Nephron progenitor cell (in vitro differentiated cells): ENCODE results near the gene RALGAPA1.
"Not testable (repeated sequence)": the region's sequence is repeated elsewhere in the genome, so short reads cannot be mapped to it uniquely, and the experiment has no call there.

ENCODE experiments used
- DNase-seq: peaks from one replicate; pipeline ENCODE4 v3.0.0; 2021
- H3K27ac Mint-ChIP-seq: 2 replicates; pipeline ENCODE4 v1.8.0; 2021; ENCODE audit warnings: mild to moderate bottlenecking, moderate library complexity, mixed read lengths
- H3K27me3 Mint-ChIP-seq: 2 replicates; pipeline ENCODE4 v1.8.0; 2021; ENCODE audit warnings: mild to moderate bottlenecking, low read depth, mixed read lengths; ENCODE audit not compliant: poor library complexity
- H3K36me3 Mint-ChIP-seq: 2 replicates; pipeline ENCODE4 v1.8.0; 2021; ENCODE audit warnings: low read depth, mixed read lengths
- H3K4me1 Mint-ChIP-seq: 2 replicates; pipeline ENCODE4 v1.8.0; 2021; ENCODE audit warnings: mixed read lengths
- H3K4me3 Mint-ChIP-seq: 2 replicates; pipeline ENCODE4 v1.8.0; 2021; ENCODE audit warnings: mild to moderate bottlenecking, moderate library complexity, mixed read lengths
- H3K9me3 Mint-ChIP-seq: 2 replicates; pipeline ENCODE4 v1.8.0; 2021; ENCODE audit warnings: mild to moderate bottlenecking, moderate library complexity, mixed read lengths
- TF ChIP-seq, protein P1 (sequence below): fragments of 200-600 bp; sonication (generic); IDR thresholded peaks from 2 replicates; pipeline ENCODE4 v1.5.0; 2021; ENCODE audit warnings: antibody characterized with exemption

RALGAPA1 gene

DNA sequence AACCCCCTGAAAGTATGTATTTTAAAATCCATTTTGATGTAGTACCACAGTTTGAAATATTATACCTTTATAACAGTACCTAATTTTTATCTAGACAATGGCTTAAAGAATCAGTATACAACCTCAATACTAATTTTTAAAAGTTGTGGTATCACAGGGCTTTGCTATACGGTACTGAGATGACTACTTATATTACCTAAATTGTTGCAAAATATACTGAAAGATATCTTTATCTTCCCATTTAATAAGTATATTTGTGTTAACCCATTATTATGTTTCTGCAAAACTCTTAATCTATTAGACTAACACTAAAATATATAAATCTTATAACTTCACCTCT lies 67.1 kb downstream of the RALGAPA1 start:
- Mint-ChIP-seq H3K9me3 (no peaks in the 10 kb centered on the region), H3K4me1 (no peaks in the 10 kb centered on the region), H3K4me3 (no peak overlapping the region), H3K36me3 (peaks cover 15% of the 10 kb centered on the region), H3K27me3 (no peaks in the 10 kb centered on the region), H3K27ac (no peak overlapping the region)
- DNase-seq, result no peak
- TF ChIP-seq, protein P1, sequence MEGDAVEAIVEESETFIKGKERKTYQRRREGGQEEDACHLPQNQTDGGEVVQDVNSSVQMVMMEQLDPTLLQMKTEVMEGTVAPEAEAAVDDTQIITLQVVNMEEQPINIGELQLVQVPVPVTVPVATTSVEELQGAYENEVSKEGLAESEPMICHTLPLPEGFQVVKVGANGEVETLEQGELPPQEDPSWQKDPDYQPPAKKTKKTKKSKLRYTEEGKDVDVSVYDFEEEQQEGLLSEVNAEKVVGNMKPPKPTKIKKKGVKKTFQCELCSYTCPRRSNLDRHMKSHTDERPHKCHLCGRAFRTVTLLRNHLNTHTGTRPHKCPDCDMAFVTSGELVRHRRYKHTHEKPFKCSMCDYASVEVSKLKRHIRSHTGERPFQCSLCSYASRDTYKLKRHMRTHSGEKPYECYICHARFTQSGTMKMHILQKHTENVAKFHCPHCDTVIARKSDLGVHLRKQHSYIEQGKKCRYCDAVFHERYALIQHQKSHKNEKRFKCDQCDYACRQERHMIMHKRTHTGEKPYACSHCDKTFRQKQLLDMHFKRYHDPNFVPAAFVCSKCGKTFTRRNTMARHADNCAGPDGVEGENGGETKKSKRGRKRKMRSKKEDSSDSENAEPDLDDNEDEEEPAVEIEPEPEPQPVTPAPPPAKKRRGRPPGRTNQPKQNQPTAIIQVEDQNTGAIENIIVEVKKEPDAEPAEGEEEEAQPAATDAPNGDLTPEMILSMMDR, result no peak

- Mint-ChIP-seq H3K4me3 (no peak overlapping the region), H3K27me3 (no peaks in the 10 kb centered on the region), H3K4me1 (no peaks in the 10 kb centered on the region), H3K36me3 (peaks cover 14% of the 10 kb centered on the region), H3K27ac (no peak overlapping the region), H3K9me3 (no peaks in the 10 kb centered on the region)
- TF ChIP-seq, protein P1, result no peak
- no peak for DNase-seq
Measured at GRCh38 chr14:35741345-35742031, 67.6 kb downstream of the RALGAPA1 start.

- DNase-seq, result no peak
- no peaks in the 10 kb centered on the region for H3K4me1 Mint-ChIP-seq
- H3K27ac Mint-ChIP-seq, result no peak overlapping the region
- H3K4me3 Mint-ChIP-seq, result no peak overlapping the region
- no peaks in the 10 kb centered on the region for H3K27me3 Mint-ChIP-seq
- H3K36me3 Mint-ChIP-seq, result peaks cover 19% of the 10 kb centered on the region
- TF ChIP-seq, protein P1, result no peak
- peaks cover 2% of the 10 kb centered on the region for H3K9me3 Mint-ChIP-seq
Measured at GRCh38 chr14:35740215-35740614, 68.9 kb downstream of the RALGAPA1 start.

- not testable (repeated sequence) for H3K4me1 Mint-ChIP-seq, DNase-seq, H3K27me3 Mint-ChIP-seq, H3K27ac Mint-ChIP-seq, H3K4me3 Mint-ChIP-seq
- H3K9me3 Mint-ChIP-seq, result peaks cover 30% of the 10 kb centered on the region
- H3K36me3 Mint-ChIP-seq, result peaks cover 67% of the 10 kb centered on the region
Measured at GRCh38 chr14:35735163-35735562, 73.9 kb downstream of the RALGAPA1 start.

GRCh38 chr14:35733510-35733909 lies 75.6 kb downstream of the RALGAPA1 start:
- Mint-ChIP-seq H3K9me3 (peaks cover 30% of the 10 kb centered on the region), H3K36me3 (peaks cover 77% of the 10 kb centered on the region)
- not testable (repeated sequence) for H3K4me3 Mint-ChIP-seq, DNase-seq, H3K27me3 Mint-ChIP-seq, H3K27ac Mint-ChIP-seq, H3K4me1 Mint-ChIP-seq

GRCh38 chr14:35730871-35731270 lies 78.2 kb downstream of the RALGAPA1 start:
- no peaks in the 10 kb centered on the region for H3K4me1 Mint-ChIP-seq
- H3K27ac Mint-ChIP-seq, result peak overlapping the region; percentile 16
- H3K36me3 Mint-ChIP-seq, result peaks cover 65% of the 10 kb centered on the region

DNA sequence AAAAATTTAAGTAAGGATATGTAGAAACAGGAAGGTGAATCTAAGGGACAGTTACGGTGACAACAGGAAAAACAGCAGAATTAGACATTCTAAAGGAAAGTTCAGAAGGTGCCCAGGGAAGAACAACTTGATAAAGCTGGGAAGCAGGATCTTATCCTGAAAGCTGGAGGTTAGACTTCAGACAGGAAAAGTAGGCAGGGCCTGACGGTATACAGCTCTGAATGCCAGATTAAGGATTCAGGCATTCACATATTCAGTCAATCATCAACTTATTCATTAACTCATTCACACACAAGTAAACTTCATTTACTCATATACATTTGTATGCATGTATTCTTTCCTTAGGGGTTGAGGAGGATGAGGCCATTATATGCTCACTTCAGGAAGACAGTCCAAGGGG lies 81.3 kb downstream of the RALGAPA1 start:
- TF ChIP-seq, protein P1, result no peak
- no peak overlapping the region for H3K4me3 Mint-ChIP-seq
- peaks cover 33% of the 10 kb centered on the region for H3K36me3 Mint-ChIP-seq
- H3K4me1 Mint-ChIP-seq, result no peaks in the 10 kb centered on the region
- no peak for DNase-seq
- H3K27me3 Mint-ChIP-seq, result no peaks in the 10 kb centered on the region
- peaks cover 6% of the 10 kb centered on the region for H3K9me3 Mint-ChIP-seq
- H3K27ac Mint-ChIP-seq, result no peak overlapping the region

More at GRCh38 chr14:35730871-35731270, 78.2 kb downstream of the RALGAPA1 start:
- H3K9me3 Mint-ChIP-seq, result peaks cover 30% of the 10 kb centered on the region
- TF ChIP-seq, protein P1, result no peak
- H3K4me3 Mint-ChIP-seq, result no peak overlapping the region
- no peaks in the 10 kb centered on the region for H3K27me3 Mint-ChIP-seq
- no peak for DNase-seq
